ENCODE data around the gene PACS2. TPM values are rescaled to one million over a fixed set of nuclear protein-coding genes. Genes with fewer than 3 reads are reported as not detected.

Gene PACS2
- total and polyA plus RNA-seq, 2 experiments from 2014 or later, result 41.1 to 54.5 TPM

DNA sequence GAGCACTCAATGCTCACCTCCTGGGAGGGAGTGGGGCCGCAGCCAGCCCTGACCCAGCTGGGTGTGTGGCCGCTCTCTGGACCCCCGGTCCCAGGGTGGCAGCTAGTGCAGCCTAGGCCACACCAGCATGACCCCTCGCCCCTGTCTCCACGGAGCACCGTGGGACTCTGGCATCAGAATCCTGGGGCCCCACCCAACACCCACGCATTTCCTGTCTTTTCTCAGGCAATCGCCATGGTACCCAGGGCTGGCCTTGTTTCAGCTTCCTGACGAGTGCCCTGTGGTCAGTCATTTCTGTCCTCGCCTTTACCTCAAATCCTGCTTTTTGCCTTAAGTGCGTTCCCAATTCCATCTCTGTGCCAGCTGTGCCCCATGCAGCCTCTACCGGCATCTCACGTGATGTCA lies 15.9 kb downstream of the PACS2 start:
- Histone ChIP-seq H3K36me3 (replicated peaks; ENCODE audit: insufficient read depth, low read depth) (no peaks in the 10 kb centered on the region), H3K9me3 (ENCODE audit: low read depth) (no peaks in the 10 kb centered on the region), H2AFZ (no peak overlapping the region), H3K4me3 (no peak overlapping the region), H3K27me3 (no peaks in the 10 kb centered on the region), H3K79me2 (peaks cover 92% of the 10 kb centered on the region), H3K4me1 (ENCODE audit: insufficient read depth) (no peaks in the 10 kb centered on the region), H4K20me1 (ENCODE audit: insufficient read depth, poor library complexity, severe bottlenecking) (peaks cover 53% of the 10 kb centered on the region), H3K9me2 (replicated peaks; ENCODE audit: insufficient read depth) (no peaks in the 10 kb centered on the region), H3K27ac (no peak overlapping the region), H3K4me2 (no peak overlapping the region)
- 84% methylated on average over 13 of the region's 13 CpGs for WGBS (ENCODE audit: low lambda C conversion rate, missing lambda C conversion rate)
- no peak for TF ChIP-seq EZH2 (IDR thresholded peaks at IDR 0.05; ENCODE audit: borderline replicate concordance)
- TF ChIP-seq EZH2phosphoT487 (IDR thresholded peaks at IDR 0.05; ENCODE audit: low read depth, severe bottlenecking, unreplicated experiment), result no peak
- no peak for TF ChIP-seq CTCF (IDR thresholded peaks at IDR 0.05; ENCODE audit: poor library complexity)
- no peak for DNase-seq (ENCODE audit: low spot score)

DNA sequence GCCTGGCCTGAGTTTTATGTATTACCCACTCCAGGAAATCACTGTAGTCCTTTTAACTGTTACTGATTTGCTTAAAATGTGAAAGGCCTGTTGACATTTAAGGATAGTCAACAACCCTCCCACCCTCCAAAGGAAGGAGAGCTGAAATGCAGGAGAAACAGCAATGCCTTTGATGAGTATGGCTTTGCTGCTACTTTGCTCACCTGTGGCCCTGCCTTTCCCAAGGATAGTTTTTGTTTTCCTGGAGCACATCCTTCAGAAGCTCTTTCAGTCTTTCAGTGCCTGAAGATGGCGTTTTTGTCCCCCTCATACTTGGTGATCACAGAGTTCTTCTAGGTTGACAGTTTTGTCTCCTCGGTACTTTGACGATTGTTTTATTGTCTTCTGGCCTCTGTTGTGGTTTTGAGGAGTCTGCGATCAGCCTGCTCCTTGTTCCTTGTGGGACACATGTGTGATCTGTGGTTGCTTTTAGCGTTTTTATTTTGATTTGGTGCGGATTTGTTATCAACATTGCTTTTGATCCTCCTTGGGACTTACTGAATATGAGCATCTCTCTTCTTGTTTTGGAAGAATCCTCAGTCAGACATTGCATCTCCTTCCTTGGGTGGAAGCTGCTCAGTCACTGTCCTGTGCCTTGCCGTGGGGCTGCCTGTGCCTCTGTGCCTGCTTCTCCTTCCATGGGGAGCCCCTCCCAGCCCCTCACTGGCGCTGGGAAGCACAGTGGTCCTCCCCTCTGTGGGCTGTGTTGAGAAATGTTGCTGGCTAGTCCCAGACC lies 17.2 kb downstream of the PACS2 start:
- WGBS (ENCODE audit: low lambda C conversion rate, missing lambda C conversion rate), result 88% methylated on average over 8 of the region's 8 CpGs
- no peak overlapping the region for H2AFZ ChIP-seq
- H3K79me2 ChIP-seq, result peaks cover 84% of the 10 kb centered on the region
- H3K9me3 ChIP-seq (ENCODE audit: low read depth), result no peaks in the 10 kb centered on the region
- H4K20me1 ChIP-seq (ENCODE audit: insufficient read depth, poor library complexity, severe bottlenecking), result peaks cover 42% of the 10 kb centered on the region
- no peaks in the 10 kb centered on the region for H3K27me3 ChIP-seq
- no peaks in the 10 kb centered on the region for H3K4me1 ChIP-seq (ENCODE audit: insufficient read depth)
- H3K9me2 ChIP-seq (replicated peaks; ENCODE audit: insufficient read depth), result no peaks in the 10 kb centered on the region
- no peaks in the 10 kb centered on the region for H3K36me3 ChIP-seq (replicated peaks; ENCODE audit: insufficient read depth, low read depth)
- H3K27ac ChIP-seq, result no peak overlapping the region
- no peak overlapping the region for H3K4me3 ChIP-seq
- H3K4me2 ChIP-seq, result no peak overlapping the region
- no peak for DNase-seq (ENCODE audit: low spot score)
- TF ChIP-seq EZH2phosphoT487 (IDR thresholded peaks at IDR 0.05; ENCODE audit: low read depth, severe bottlenecking, unreplicated experiment) (no peak), CTCF (IDR thresholded peaks at IDR 0.05; ENCODE audit: poor library complexity) (no peak), EZH2 (IDR thresholded peaks at IDR 0.05; ENCODE audit: borderline replicate concordance) (no peak)

DNA sequence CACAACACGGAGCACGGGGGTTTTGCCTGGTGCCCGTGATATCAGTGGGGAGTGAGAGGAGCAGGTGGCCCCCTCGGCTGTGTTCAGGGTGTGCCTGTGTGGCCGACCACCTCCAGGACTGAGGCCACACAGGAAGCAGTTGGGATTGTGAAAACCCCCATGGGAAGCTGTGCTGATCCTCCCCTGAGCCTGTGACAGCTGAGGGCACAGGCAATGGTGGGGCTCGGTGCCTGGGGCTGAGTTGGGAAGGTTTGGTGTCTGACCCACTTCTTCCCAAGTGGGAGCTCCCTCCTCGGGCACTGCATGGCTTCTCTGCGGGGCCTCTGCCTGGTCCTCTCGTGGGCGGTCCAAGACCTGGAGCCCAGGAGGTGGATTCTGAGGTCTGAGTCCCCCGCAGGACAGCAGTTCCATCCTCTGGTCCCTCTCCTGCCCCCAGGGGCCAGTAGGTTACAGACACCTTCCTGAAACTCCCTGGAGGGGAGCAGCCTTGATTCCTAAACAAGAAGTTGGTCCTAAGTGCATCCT lies 17.9 kb downstream of the PACS2 start:
- Histone ChIP-seq H3K4me1 (ENCODE audit: insufficient read depth) (no peaks in the 10 kb centered on the region), H3K27me3 (no peaks in the 10 kb centered on the region), H2AFZ (no peak overlapping the region), H3K27ac (no peak overlapping the region), H3K4me2 (no peak overlapping the region), H3K9me3 (ENCODE audit: low read depth) (no peaks in the 10 kb centered on the region), H3K36me3 (replicated peaks; ENCODE audit: insufficient read depth, low read depth) (no peaks in the 10 kb centered on the region), H3K4me3 (no peak overlapping the region), H3K9me2 (replicated peaks; ENCODE audit: insufficient read depth) (no peaks in the 10 kb centered on the region), H4K20me1 (ENCODE audit: insufficient read depth, poor library complexity, severe bottlenecking) (peaks cover 38% of the 10 kb centered on the region), H3K79me2 (peaks cover 84% of the 10 kb centered on the region)
- WGBS (ENCODE audit: low lambda C conversion rate, missing lambda C conversion rate), result 81% methylated on average over 11 of the region's 11 CpGs
- no peak for TF ChIP-seq EZH2 (IDR thresholded peaks at IDR 0.05; ENCODE audit: borderline replicate concordance)
- TF ChIP-seq EZH2phosphoT487 (IDR thresholded peaks at IDR 0.05; ENCODE audit: low read depth, severe bottlenecking, unreplicated experiment), result no peak
- no peak for TF ChIP-seq CTCF (IDR thresholded peaks at IDR 0.05; ENCODE audit: poor library complexity)
- no peak for DNase-seq (ENCODE audit: low spot score)
